Tibial nerve (tissue), 4 donors: ENCODE data around the gene CCNC. TPM values are rescaled to one million over a fixed set of nuclear protein-coding genes. Genes with fewer than 3 reads are reported as not detected.
"Not testable (repeated sequence)": the region's sequence is repeated elsewhere in the genome, so short reads cannot be mapped to it uniquely, and the experiment has no call there.

Experiments used
- DNase-seq, 2 donors: peaks; one replicate each; pipeline ENCODE4 v3.0.0-alpha.2; 2019; ENCODE audit warnings: low spot score in 2 of 2
- H3K27ac ChIP-seq, 4 donors: fragments of 200-600 bp; sonication (generic) in 3 of 4; one replicate each; pipeline ENCODE4 v1.5.1; 2017 to 2019; ENCODE audit warnings: mild to moderate bottlenecking in 1 of 4
- H3K27me3 ChIP-seq, 2 donors: fragments of 200-600 bp; sonication (generic) in 1 of 2; one replicate each; pipeline versions ENCODE4 v1.5.1 to v1.6.0; 2017 to 2019
- H3K36me3 ChIP-seq, 3 donors: fragments of 200-600 bp; sonication (generic); one replicate each; pipeline ENCODE4 v1.5.1; 2018 to 2019
- H3K4me1 ChIP-seq, 4 donors: fragments of 200-600 bp; sonication (generic) in 3 of 4; one replicate each; pipeline ENCODE4 v1.5.1; 2017 to 2019
- H3K4me3 ChIP-seq, 4 donors: fragments of 200-600 bp; sonication (generic) in 3 of 4; one replicate each; pipeline ENCODE4 v1.5.1; 2017 to 2019; ENCODE audit warnings: mild to moderate bottlenecking in 1 of 4, moderate library complexity in 1 of 4
- H3K9me3 ChIP-seq, 4 donors: fragments of 200-600 bp; sonication (generic) in 3 of 4; one replicate each; pipeline ENCODE4 v1.5.1; 2017 to 2019
- CTCF ChIP-seq, 5 experiments: fragments of 200-600 bp in 3 of 5; fragments of 450-650 bp in 2 of 5; sonication (generic) in 3 of 5; IDR thresholded peaks; one replicate each; pipeline ENCODE4 v1.5.1; 2016 to 2019; ENCODE audit warnings: antibody characterized with exemption in 5 of 5, mild to moderate bottlenecking in 3 of 5, moderate library complexity in 2 of 5
- EP300 ChIP-seq, 2 donors: sonication (generic); formaldehyde crosslinking; IDR thresholded peaks; one replicate each; pipeline ENCODE4 v1.6.1; 2017; ENCODE audit warnings: antibody characterized with exemption in 2 of 2, mild to moderate bottlenecking in 1 of 2
- POLR2A ChIP-seq, 2 donors: fragments of 450-650 bp; IDR thresholded peaks; one replicate each; pipeline ENCODE4 v1.6.1; 2017; ENCODE audit warnings: antibody characterized with exemption in 2 of 2, mild to moderate bottlenecking in 2 of 2, moderate library complexity in 2 of 2
- WGBS, 2 donors: methylation state at CpG; one replicate each; pipeline ENCODE4 v1.1.5; 2018; 5-methylcytosine and 5-hydroxymethylcytosine counted together
- total RNA-seq, 4 donors: library from RNA; depleted of rRNA; stranded (reverse); fragments of >200 nt; gene quantifications; one replicate each; pipeline ENCODE4 v1.1.0, GENCODE V29; 2016

The CCNC gene
- total RNA-seq, 4 donors from 2014 or later = 22.7 to 48.3 (median 30.3) TPM

- 14 to 15% methylated on average over 18 of the region's 20 CpGs for WGBS, 2 donors
- no peaks in the 10 kb centered on the region for H3K36me3 ChIP-seq
- peaks cover 2 to 100% of the 10 kb centered on the region in 2 donors for H3K27me3 ChIP-seq
- peaks cover 0 to 66% (median 22%) of the 10 kb centered on the region in 4 donors for H3K4me1 ChIP-seq
- H3K9me3 ChIP-seq = no peaks in the 10 kb centered on the region
- no peak overlapping the region for H3K27ac ChIP-seq
- DNase-seq = no peak
- TF ChIP-seq CTCF (IDR thresholded peaks at IDR 0.05) (no peak), POLR2A (IDR thresholded peaks at IDR 0.05) (no peak), EP300 (IDR thresholded peaks at IDR 0.05) (no peak)
- no peak overlapping the region for H3K4me3 ChIP-seq
Measured at GRCh38 chr6:99605074-99605734, 36.7 kb upstream of the CCNC start.

GRCh38 chr6:99604166-99605073, 36.0 kb upstream of the CCNC start:
- Histone ChIP-seq H3K9me3 (no peaks in the 10 kb centered on the region), H3K27ac (no peak overlapping the region), H3K36me3 (no peaks in the 10 kb centered on the region), H3K27me3 (peaks cover 2 to 100% of the 10 kb centered on the region in 2 donors), H3K4me1 (peaks cover 0 to 66% (median 22%) of the 10 kb centered on the region in 4 donors), H3K4me3 (peak overlapping the region in 2 of 4 donors; percentile 35 to 37)
- WGBS, 2 donors = 13 to 15% methylated on average over 31 of the region's 31 CpGs
- DNase-seq = no peak
- TF ChIP-seq POLR2A (IDR thresholded peaks at IDR 0.05) (no peak), CTCF (IDR thresholded peaks at IDR 0.05) (no peak), EP300 (IDR thresholded peaks at IDR 0.05) (no peak)

GRCh38 chr6:99603421-99604165, 35.1 kb upstream of the CCNC start:
- TF ChIP-seq EP300 (IDR thresholded peaks at IDR 0.05) (no peak), POLR2A (IDR thresholded peaks at IDR 0.05) (no peak), CTCF (IDR thresholded peaks at IDR 0.05) (no peak)
- no peaks in the 10 kb centered on the region for H3K36me3 ChIP-seq
- H3K9me3 ChIP-seq = no peaks in the 10 kb centered on the region
- DNase-seq = no peak
- peak overlapping the region in 3 of 4 donors; percentile 16 to 37 (median 35) for H3K4me3 ChIP-seq
- WGBS, 2 donors = 1 to 2% methylated on average over 46 to 48 of the region's 55 CpGs
- peaks cover 0 to 60% (median 22%) of the 10 kb centered on the region in 4 donors for H3K4me1 ChIP-seq
- H3K27ac ChIP-seq = no peak overlapping the region
- H3K27me3 ChIP-seq = peaks cover 2 to 100% of the 10 kb centered on the region in 2 donors

- WGBS, 2 donors = 7 to 10% methylated on average over 25 to 53 of the region's 54 CpGs
- H3K4me3 ChIP-seq = peak overlapping the region in 3 of 4 donors; percentile 16 to 37 (median 35)
- DNase-seq = no peak
- H3K27ac ChIP-seq = no peak overlapping the region
- TF ChIP-seq EP300 (IDR thresholded peaks at IDR 0.05) = no peak
- no peak for TF ChIP-seq POLR2A (IDR thresholded peaks at IDR 0.05)
- no peak for TF ChIP-seq CTCF (IDR thresholded peaks at IDR 0.05)
- peaks cover 2 to 100% of the 10 kb centered on the region in 2 donors for H3K27me3 ChIP-seq
- H3K36me3 ChIP-seq = no peaks in the 10 kb centered on the region
- no peaks in the 10 kb centered on the region for H3K9me3 ChIP-seq
- peaks cover 0 to 52% (median 22%) of the 10 kb centered on the region in 4 donors for H3K4me1 ChIP-seq
Measured at GRCh38 chr6:99602520-99603420, 34.3 kb upstream of the CCNC start.

- Histone ChIP-seq H3K9me3 (peaks cover 0 to 19% (median 2%) of the 10 kb centered on the region in 4 donors), H3K27me3 (peaks cover 12 to 100% of the 10 kb centered on the region in 2 donors), H3K4me1 (peaks cover 0 to 30% (median 9%) of the 10 kb centered on the region in 4 donors)
- H3K4me3 ChIP-seq, H3K36me3 ChIP-seq, DNase-seq, H3K27ac ChIP-seq: not testable (repeated sequence)
- 78 to 81% methylated on average over 8 of the region's 8 CpGs for WGBS, 2 donors
Measured at GRCh38 chr6:99594696-99595095, 26.2 kb upstream of the CCNC start.
